HepG2 (cell line): ENCODE measurements around the gene WIPF2. TPM values are rescaled to one million over a fixed set of nuclear protein-coding genes. Genes with fewer than 3 reads are reported as not detected.

Source experiments
- ATAC-seq: fragments of 200-7000 bp; cut with Tn5 transposase; 3 replicates; pipeline ENCODE4 v1.9.1; 2020; ENCODE audit warnings: mild to moderate bottlenecking, moderate library complexity
- Bru-seq: library from RNA; stranded (reverse); fragments of 400-500 nt; gene quantifications from one replicate; lab custom pipeline; 2021; lab: Mats Ljungman, UMichigan
- BruChase-seq, 2 experiments: library from RNA; stranded (reverse); fragments of 400-500 nt; gene quantifications; one replicate each; lab custom pipeline; 2021; lab: Mats Ljungman, UMichigan
- BruUV-seq: library from RNA; stranded (reverse); fragments of 400-500 nt; replicated peaks from 2 replicates; lab custom pipeline; 2021; lab: Mats Ljungman, UMichigan
- CTCF ChIA-PET: fragments of 300-600 bp; formaldehyde crosslinking; extraction: SDS; loops from one replicate; lab custom pipeline; 2021; ENCODE audit warnings: low total read pairs, inconsistent platforms, low intra/inter-chr PET ratio; lab: Yijun Ruan, JAX
- POLR2A ChIA-PET: fragments of 350-600 bp; sonication (Branson Sonifier 250); formaldehyde crosslinking; loops from one replicate; lab custom pipeline; 2020; ENCODE audit warnings: antibody characterized with exemption, inconsistent platforms; lab: Yijun Ruan, JAX
- DNase-seq: peaks from one replicate; pipeline ENCODE4 v3.0.0-alpha.2; 2015; ENCODE audit warnings: low spot score
- FAIRE-seq: peaks from 3 replicates; lab custom pipeline; 2011; peaks lifted over from hg19 to GRCh38; lab: Jason Lieb, UNC
- H2AFZ ChIP-seq: one replicate; pipeline ENCODE4 v1.6.1; 2011; ENCODE audit warnings: low read length, inconsistent platforms
- H3K27ac ChIP-seq: fragments of 300-600 bp; 3 replicates; pipeline ENCODE4 v1.8.0; 2011; ENCODE audit warnings: mixed run types, mild to moderate bottlenecking, mixed read lengths, low read length, inconsistent platforms; ENCODE audit not compliant: insufficient read depth; ENCODE audit errors: extremely low read length
- H3K27me3 ChIP-seq, 2 experiments: fragments of 200-600 bp in 1 of 2; 2 replicates in 1 of 2; 3 replicates in 1 of 2; pipeline versions ENCODE4 v1.6.0 to v1.8.0; 2011; ENCODE audit warnings: low read length in 2 of 2, mild to moderate bottlenecking in 2 of 2, moderate library complexity in 2 of 2, inconsistent platforms in 1 of 2; ENCODE audit not compliant: insufficient read depth in 2 of 2, control insufficient read depth in 1 of 2
- H3K36me3 ChIP-seq, 2 experiments: fragments of 200-600 bp in 1 of 2; replicated peaks in 1 of 2; 2 replicates in 1 of 2; 3 replicates in 1 of 2; pipeline versions ENCODE4 v1.5.1 to v1.8.0; 2011; ENCODE audit warnings: low read length in 2 of 2, inconsistent platforms in 1 of 2; ENCODE audit not compliant: insufficient read depth in 2 of 2, control insufficient read depth in 1 of 2
- H3K4me1 ChIP-seq: 2 replicates; pipeline ENCODE4 v1.5.1; 2012; ENCODE audit warnings: low read length, inconsistent platforms; ENCODE audit not compliant: insufficient read depth
- H3K4me2 ChIP-seq: 2 replicates; pipeline ENCODE4 v1.6.0; 2011; ENCODE audit warnings: low read depth, low read length, inconsistent platforms
- H3K4me3 ChIP-seq, 3 experiments: fragments of 200-600 bp in 1 of 3; sonication (generic), shearing (Covaris generic) in 1 of 3; replicated peaks in 1 of 3; 2 replicates each; pipeline ENCODE4 v1.5.1; 2011 to 2016; ENCODE audit warnings: low read length in 3 of 3, inconsistent platforms in 2 of 3, low read depth in 2 of 3, mild to moderate bottlenecking in 2 of 3, control low read depth in 1 of 3, mixed read lengths in 1 of 3; ENCODE audit not compliant: insufficient read depth in 1 of 3
- H3K79me2 ChIP-seq: one replicate; pipeline ENCODE4 v1.6.1; 2011; ENCODE audit warnings: low read length, inconsistent platforms; ENCODE audit not compliant: insufficient read depth
- H3K9ac ChIP-seq: 2 replicates; pipeline ENCODE4 v1.6.0; 2011; ENCODE audit warnings: mild to moderate bottlenecking, low read depth, low read length, inconsistent platforms; ENCODE audit not compliant: insufficient read depth
- H3K9me3 ChIP-seq: 2 replicates; pipeline ENCODE4 v1.5.1; 2012; ENCODE audit warnings: mild to moderate bottlenecking, low read length
- H4K20me1 ChIP-seq: 2 replicates; pipeline ENCODE4 v1.6.0; 2011; ENCODE audit warnings: inconsistent platforms, mild to moderate bottlenecking, low read length, moderate library complexity; ENCODE audit not compliant: insufficient read depth
- ATF7-NPFF ChIP-seq: sonication (generic); formaldehyde crosslinking; IDR thresholded peaks from 2 replicates; pipeline ENCODE4 v1.8.1; 2023; ENCODE audit warnings: mild to moderate bottlenecking, low read depth, missing genetic modification reagents, moderate library complexity
- HMGA1 ChIP-seq: sonication (generic); formaldehyde crosslinking; conservative IDR thresholded peaks from 2 replicates; pipeline ENCODE4 v1.4.0; 2020; ENCODE audit warnings: missing genetic modification reagents
- NFYB ChIP-seq: sonication (generic); formaldehyde crosslinking; IDR thresholded peaks from 2 replicates; pipeline ENCODE4 v1.4.0; 2020; ENCODE audit warnings: missing genetic modification reagents
- RBM39 ChIP-seq: fragments of 200-400 bp; formaldehyde crosslinking; IDR thresholded peaks from one replicate; pipeline ENCODE4 v1.6.1; 2018; ENCODE audit warnings: antibody characterized with exemption, mild to moderate bottlenecking, low read depth, low read length; ENCODE audit not compliant: poor library complexity, severe bottlenecking
- SAP130 ChIP-seq: IDR thresholded peaks from 2 replicates; pipeline ENCODE4 v1.6.1; 2016; ENCODE audit warnings: low read depth
- SOX13 ChIP-seq, 3 experiments: fragments of 450-650 bp in 1 of 3; sonication (generic) in 1 of 3; formaldehyde crosslinking in 1 of 3; IDR thresholded peaks in 2 of 3; conservative IDR thresholded peaks in 1 of 3; 2 replicates each; pipeline versions ENCODE4 v1.5.0 to v1.6.1; 2016 to 2020; ENCODE audit warnings: antibody characterized with exemption in 1 of 3, mild to moderate bottlenecking in 1 of 3, missing compliant biosample characterization in 1 of 3, missing genetic modification reagents in 1 of 3, moderate library complexity in 1 of 3
- ZNF263 ChIP-seq: sonication (generic); formaldehyde crosslinking; IDR thresholded peaks from 2 replicates; pipeline ENCODE4 v1.4.0; 2020; ENCODE audit warnings: missing genetic modification reagents
- ZNF879 ChIP-seq: sonication (generic); formaldehyde crosslinking; IDR thresholded peaks from 2 replicates; pipeline ENCODE4 v1.8.1; 2023; ENCODE audit warnings: missing genetic modification reagents
- WGBS: methylation state at CpG from one replicate; pipeline ENCODE4 v1.1.6; 2017; ENCODE audit warnings: low lambda C conversion rate; 5-methylcytosine and 5-hydroxymethylcytosine counted together
- in situ Hi-C: cut with HindIII; loops from 2 replicates; pipeline ENCODE4 v1.10.0; 2017; ENCODE audit warnings: low pct_unique_long_range_greater_than_20kb; ENCODE audit not compliant: extremely low pct_ligation_motif_present
- intact Hi-C: fragments of 100-400 bp; cut with micrococcal nuclease; formaldehyde crosslinking; loops from one replicate; pipeline ENCODE4 v1.10.0; 2022; ENCODE audit not compliant: unreplicated experiment
- long read RNA-seq, 2 experiments: library from RNA in 1 of 2; library from polyadenylated mRNA in 1 of 2; stranded (forward) in 1 of 2; unstranded in 1 of 2; transcript quantifications; one replicate each; pipeline ENCODE4 v2.0.0, GENCODE V29; 2019 to 2022
- polyA minus RNA-seq, 3 experiments: library from RNA; depleted of rRNA, polyadenylated mRNA; stranded (reverse); fragments of >200 nt; gene quantifications; 2 replicates each; pipeline ENCODE4 v1.2.3, GENCODE V29; 2011; ENCODE audit warnings: low replicate concordance in 1 of 3
- polyA plus RNA-seq, 8 experiments: library from polyadenylated mRNA; depleted of rRNA in 3 of 8; stranded (reverse) in 7 of 8; unstranded in 1 of 8; fragments of >200 nt; fragmentation: Illumina TruSeq in 4 of 8; extraction: Trizol in 4 of 8; gene quantifications; 2 replicates each; pipeline versions ENCODE4 v1.2.1 to v1.2.3, GENCODE V29; 2011 to 2016; ENCODE audit warnings: low read depth in 4 of 8, missing spikeins in 1 of 8, mixed read lengths in 1 of 8; ENCODE audit not compliant: insufficient read depth in 1 of 8
- total RNA-seq, 5 experiments: library from RNA; depleted of rRNA; stranded (reverse); fragments of >200 nt; fragmentation: Illumina TruSeq; extraction: Trizol; gene quantifications; 2 replicates each; pipeline ENCODE4 v1.2.3, GENCODE V29; 2016; ENCODE audit warnings: low read depth in 1 of 5
- TF ChIP-seq, protein P1 (sequence below): sonication (generic); formaldehyde crosslinking; conservative IDR thresholded peaks from 2 replicates; pipeline ENCODE4 v1.4.0; 2020; ENCODE audit warnings: missing genetic modification reagents
- TF ChIP-seq, protein P2 (sequence below): sonication (generic); formaldehyde crosslinking; IDR thresholded peaks from 2 replicates; pipeline ENCODE4 v1.8.0; 2022; ENCODE audit warnings: missing genetic modification reagents, mild to moderate bottlenecking, borderline replicate concordance

Gene WIPF2, protein sequence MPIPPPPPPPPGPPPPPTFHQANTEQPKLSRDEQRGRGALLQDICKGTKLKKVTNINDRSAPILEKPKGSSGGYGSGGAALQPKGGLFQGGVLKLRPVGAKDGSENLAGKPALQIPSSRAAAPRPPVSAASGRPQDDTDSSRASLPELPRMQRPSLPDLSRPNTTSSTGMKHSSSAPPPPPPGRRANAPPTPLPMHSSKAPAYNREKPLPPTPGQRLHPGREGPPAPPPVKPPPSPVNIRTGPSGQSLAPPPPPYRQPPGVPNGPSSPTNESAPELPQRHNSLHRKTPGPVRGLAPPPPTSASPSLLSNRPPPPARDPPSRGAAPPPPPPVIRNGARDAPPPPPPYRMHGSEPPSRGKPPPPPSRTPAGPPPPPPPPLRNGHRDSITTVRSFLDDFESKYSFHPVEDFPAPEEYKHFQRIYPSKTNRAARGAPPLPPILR
- total RNA-seq (2016; rRNA removed; fragmentation: Illumina TruSeq; extraction: Trizol) = 10.8 and 11.8 TPM in 2 replicates
- 1.2 and 1.4 TPM in 2 replicates for total RNA-seq (2016; cell fraction: cytosol; rRNA removed; fragmentation: Illumina TruSeq; extraction: Trizol; ENCODE audit: low read depth)
- total RNA-seq (2016; cell fraction: insoluble cytoplasmic fraction; rRNA removed; fragmentation: Illumina TruSeq; extraction: Trizol) = 11.1 and 11.4 TPM in 2 replicates
- total RNA-seq (2016; cell fraction: membrane; rRNA removed; fragmentation: Illumina TruSeq; extraction: Trizol) = 7.1 and 7.4 TPM in 2 replicates
- total RNA-seq (2016; cell fraction: nucleus; rRNA removed; fragmentation: Illumina TruSeq; extraction: Trizol) = 8.5 and 10.1 TPM in 2 replicates
- polyA plus RNA-seq (2011; rRNA removed) = 7.2 and 8.3 TPM in 2 replicates
- 3.3 and 3.9 TPM in 2 replicates for polyA plus RNA-seq (2011; cell fraction: cytosol; rRNA removed)
- 6.3 and 6.8 TPM in 2 replicates for polyA plus RNA-seq (2011; cell fraction: nucleus; rRNA removed)
- 16.2 and 16.9 TPM in 2 replicates for polyA plus RNA-seq (2012)
- 1.7 and 1.9 TPM in 2 replicates for polyA plus RNA-seq (2016; cell fraction: cytosol; fragmentation: Illumina TruSeq; extraction: Trizol; ENCODE audit: low read depth)
- polyA plus RNA-seq (2016; cell fraction: insoluble cytoplasmic fraction; fragmentation: Illumina TruSeq; extraction: Trizol; ENCODE audit: low read depth) = 14.6 and 18.9 TPM in 2 replicates
- polyA plus RNA-seq (2016; cell fraction: membrane; fragmentation: Illumina TruSeq; extraction: Trizol; ENCODE audit: low read depth) = 4.5 and 5.5 TPM in 2 replicates
- polyA plus RNA-seq (2016; cell fraction: nucleus; fragmentation: Illumina TruSeq; extraction: Trizol; ENCODE audit: insufficient read depth, low read depth) = 17.7 and 23.9 TPM in 2 replicates
- 10.7 and 12.1 TPM in 2 replicates for polyA minus RNA-seq (2011; rRNA and poly(A)+ RNA removed; ENCODE audit: low replicate concordance)
- polyA minus RNA-seq (2011; cell fraction: cytosol; rRNA and poly(A)+ RNA removed) = 8.1 and 9.5 TPM in 2 replicates
- 7.2 and 8.5 TPM in 2 replicates for polyA minus RNA-seq (2011; cell fraction: nucleus; rRNA and poly(A)+ RNA removed)
- percentile 74 among the genes with signal in this experiment for Bru-seq, nascent RNA
- BruChase-seq, experiment 1, labeled RNA remaining after a 6-hour chase = percentile 86 among the genes with signal in this experiment
- BruChase-seq, experiment 2, labeled RNA remaining after a 2-hour chase = percentile 87 among the genes with signal in this experiment
- long read RNA-seq, experiment 1, partial matches to known transcripts = 0 of 8 reads
- long read RNA-seq, experiment 1, other reads (novel, unspliced or antisense) = 7 of 8 reads
- long read RNA-seq, experiment 2, full-length matches to known transcripts = 7 of 57 reads
- long read RNA-seq, experiment 2, partial matches to known transcripts = 2 of 57 reads
- long read RNA-seq, experiment 2, other reads (novel, unspliced or antisense) = 48 of 57 reads

DNA sequence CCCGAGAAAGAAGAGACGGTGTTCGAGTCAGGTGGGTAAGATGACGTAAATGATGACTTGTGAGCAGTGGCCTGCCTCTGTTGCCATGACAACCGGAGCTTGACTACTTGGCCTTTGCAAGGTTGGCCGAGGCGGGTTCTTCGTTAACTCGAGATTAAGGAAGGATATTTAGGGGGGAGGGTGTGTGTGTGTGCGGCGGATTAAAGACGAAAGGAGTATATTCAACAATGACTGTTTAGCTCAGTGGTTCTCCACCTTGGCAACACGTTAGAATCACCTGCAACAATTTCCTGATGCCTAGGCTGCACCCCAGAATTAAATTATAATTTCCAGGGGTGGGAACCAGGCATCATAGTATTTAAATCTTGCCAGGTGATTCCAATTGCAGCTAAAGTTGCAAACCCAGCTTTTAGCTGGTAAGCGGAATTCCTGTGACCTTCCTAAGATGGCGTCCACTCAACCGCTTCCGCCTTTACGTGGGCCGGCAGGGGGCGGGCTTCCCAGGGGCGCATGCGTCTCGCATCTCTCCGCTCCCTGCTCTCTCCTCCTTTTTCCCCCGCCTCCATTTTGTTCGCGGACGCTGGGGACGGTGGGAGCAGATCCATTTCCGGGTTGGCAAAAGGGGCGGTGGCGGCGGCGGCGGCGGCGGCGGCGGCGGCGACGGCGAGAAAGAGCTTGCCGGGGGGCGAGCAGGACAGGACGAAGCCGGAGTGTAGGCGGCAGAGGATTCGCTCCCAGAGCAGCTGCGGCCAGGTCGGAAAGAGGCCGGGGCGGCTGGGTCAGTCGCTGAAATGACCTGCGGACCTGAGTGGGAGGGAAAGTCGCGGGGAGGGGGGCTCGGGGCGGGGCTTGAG, at the start of gene WIPF2:
Gene WIPF2, plus strand, starts transcription at position 565 of the 854 bp plus-strand sequence. CDS start 37,156 bp downstream, outside the sequence.
- peak; percentile 81 for FAIRE-seq
- H4K20me1 ChIP-seq = no peaks in the 10 kb centered on the region
- peak within 1 kb of the TSS; percentile 88 for H3K4me2 ChIP-seq
- in situ Hi-C loops = no loop called here
- peaks cover 34% of the 10 kb centered on the region for H3K79me2 ChIP-seq
- ATAC-seq = peak; percentile 94
- peak within 1 kb of the TSS; percentile 90 for H3K27ac ChIP-seq
- H3K4me3 ChIP-seq = peak within 1 kb of the TSS; percentile 87 to 100 (median 93)
- intact Hi-C loops = no loop called here
- CTCF ChIA-PET = no interaction called here
- BruUV-seq = TSS peak; percentile 98
- H3K27me3 ChIP-seq = no peaks in the 10 kb centered on the region; a peak in 1 of 5 replicates
- H3K36me3 ChIP-seq = no peaks in the 10 kb centered on the region
- peak within 1 kb of the TSS; percentile 85 for H3K9ac ChIP-seq
- H3K4me1 ChIP-seq = peaks cover 21% of the 10 kb centered on the region
- POLR2A ChIA-PET = interaction anchor here (0.7 to 2.5 kb wide), 25 partner anchors 9 to 1470 kb away, joined by 3 to 19 read pairs (median 4); partner anchors contain the start of genes CDC6, EIF1, MED24 and NR1D1
- peak; percentile 97 for DNase-seq
- H2AFZ ChIP-seq = peak within 1 kb of the TSS; percentile 89
- no peaks in the 10 kb centered on the region for H3K9me3 ChIP-seq
- 15% methylated on average over 59 of the region's 59 CpGs for WGBS
- TF ChIP-seq SOX13 (IDR thresholded peaks at IDR 0.05) = no peak
- TF ChIP-seq SOX13 (CRISPR knock-in tag; conservative IDR thresholded peaks at IDR 0.05 in 1 of 2, IDR thresholded peaks at IDR 0.05 in 1 of 2) = peak in 1 of 2 experiments; percentile 14; a peak in 1 of 4 replicates
- TF ChIP-seq, protein P1, sequence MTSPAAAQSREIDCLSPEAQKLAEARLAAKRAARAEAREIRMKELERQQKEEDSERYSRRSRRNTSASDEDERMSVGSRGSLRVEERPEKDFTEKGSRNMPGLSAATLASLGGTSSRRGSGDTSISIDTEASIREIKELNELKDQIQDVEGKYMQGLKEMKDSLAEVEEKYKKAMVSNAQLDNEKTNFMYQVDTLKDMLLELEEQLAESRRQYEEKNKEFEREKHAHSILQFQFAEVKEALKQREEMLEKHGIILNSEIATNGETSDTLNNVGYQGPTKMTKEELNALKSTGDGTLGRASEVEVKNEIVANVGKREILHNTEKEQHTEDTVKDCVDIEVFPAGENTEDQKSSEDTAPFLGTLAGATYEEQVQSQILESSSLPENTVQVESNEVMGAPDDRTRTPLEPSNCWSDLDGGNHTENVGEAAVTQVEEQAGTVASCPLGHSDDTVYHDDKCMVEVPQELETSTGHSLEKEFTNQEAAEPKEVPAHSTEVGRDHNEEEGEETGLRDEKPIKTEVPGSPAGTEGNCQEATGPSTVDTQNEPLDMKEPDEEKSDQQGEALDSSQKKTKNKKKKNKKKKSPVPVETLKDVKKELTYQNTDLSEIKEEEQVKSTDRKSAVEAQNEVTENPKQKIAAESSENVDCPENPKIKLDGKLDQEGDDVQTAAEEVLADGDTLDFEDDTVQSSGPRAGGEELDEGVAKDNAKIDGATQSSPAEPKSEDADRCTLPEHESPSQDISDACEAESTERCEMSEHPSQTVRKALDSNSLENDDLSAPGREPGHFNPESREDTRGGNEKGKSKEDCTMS (CRISPR knock-in tag) = no peak
- TF ChIP-seq NFYB (CRISPR knock-in tag) = no peak
- peak; percentile 95 for TF ChIP-seq RBM39
- TF ChIP-seq, protein P2, sequence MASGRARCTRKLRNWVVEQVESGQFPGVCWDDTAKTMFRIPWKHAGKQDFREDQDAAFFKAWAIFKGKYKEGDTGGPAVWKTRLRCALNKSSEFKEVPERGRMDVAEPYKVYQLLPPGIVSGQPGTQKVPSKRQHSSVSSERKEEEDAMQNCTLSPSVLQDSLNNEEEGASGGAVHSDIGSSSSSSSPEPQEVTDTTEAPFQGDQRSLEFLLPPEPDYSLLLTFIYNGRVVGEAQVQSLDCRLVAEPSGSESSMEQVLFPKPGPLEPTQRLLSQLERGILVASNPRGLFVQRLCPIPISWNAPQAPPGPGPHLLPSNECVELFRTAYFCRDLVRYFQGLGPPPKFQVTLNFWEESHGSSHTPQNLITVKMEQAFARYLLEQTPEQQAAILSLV (CRISPR knock-in tag) = peak; percentile 62; the same call in 1 of the 2 replicates
- peak; percentile 74; the same call in 1 of the 2 replicates for TF ChIP-seq ATF7-NPFF (CRISPR knock-in tag)
- TF ChIP-seq SAP130 = peak; percentile 85
- no peak for TF ChIP-seq HMGA1
- TF ChIP-seq ZNF879 (CRISPR knock-in tag) = peak; percentile 81; the same call in 1 of the 2 replicates
- TF ChIP-seq ZNF263 (CRISPR knock-in tag) = no peak
